Stimulated activated CD4-positive, alpha-beta T cell treated with anti-CD3 and anti-CD28 coated beads, TNF-alpha, amount 100 ng/mL, for 4 hours (primary cell): Measurements from ENCODE around the gene TBC1D22A.
"Not testable (repeated sequence)": the region's sequence is repeated elsewhere in the genome, so short reads cannot be mapped to it uniquely, and the experiment has no call there.

Source experiments
- DNase-seq, 3 experiments: peaks; one replicate each; pipeline ENCODE4 v3.0.0-alpha.2; 2020; ENCODE audit warnings: low read depth in 3 of 3

Gene TBC1D22A

DNA sequence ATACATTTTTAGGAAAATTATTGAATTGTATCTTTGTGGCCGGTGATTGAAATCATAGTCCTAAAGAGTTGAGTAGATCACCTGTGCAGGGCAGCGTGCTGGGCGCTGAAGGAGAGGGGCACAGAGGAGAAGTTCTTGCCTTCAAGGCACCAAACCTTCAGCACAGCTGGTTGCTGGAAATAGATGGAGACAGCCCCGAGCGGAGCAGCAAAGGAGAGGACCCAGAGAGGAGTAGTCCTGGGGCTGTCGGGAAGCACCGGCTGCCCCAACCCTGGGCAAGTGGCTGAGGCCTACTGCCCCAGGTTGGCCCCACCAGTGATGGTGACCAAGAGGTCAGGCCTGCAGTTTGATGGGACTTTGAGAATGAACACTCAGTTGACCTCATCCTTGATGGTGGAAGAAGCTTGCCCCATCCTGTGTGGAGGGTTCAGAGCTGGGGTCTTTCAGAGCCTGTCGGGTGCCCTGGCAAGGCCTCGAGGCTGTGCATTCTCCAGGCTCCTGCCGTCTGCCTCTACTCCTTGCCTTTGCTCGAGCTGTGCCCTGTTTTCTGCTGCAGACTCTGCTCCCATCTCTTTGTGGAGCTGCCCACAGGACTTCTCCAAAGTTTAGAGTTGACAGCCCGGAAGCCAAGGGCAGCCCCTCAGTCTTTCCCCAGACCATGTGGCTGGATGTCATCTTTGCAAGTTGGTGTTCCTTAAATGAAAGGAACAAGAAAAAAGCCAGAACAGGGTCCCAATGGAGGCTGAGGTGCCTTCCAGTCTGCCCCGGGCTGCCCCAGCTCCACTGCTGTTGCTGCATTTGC is 285.1 kb downstream of the TBC1D22A start:
- no peak for DNase-seq

- DNase-seq = no peak
These were observed 285.9 kb downstream of the TBC1D22A start for GRCh38 chr22:47048123-47049077.

DNA sequence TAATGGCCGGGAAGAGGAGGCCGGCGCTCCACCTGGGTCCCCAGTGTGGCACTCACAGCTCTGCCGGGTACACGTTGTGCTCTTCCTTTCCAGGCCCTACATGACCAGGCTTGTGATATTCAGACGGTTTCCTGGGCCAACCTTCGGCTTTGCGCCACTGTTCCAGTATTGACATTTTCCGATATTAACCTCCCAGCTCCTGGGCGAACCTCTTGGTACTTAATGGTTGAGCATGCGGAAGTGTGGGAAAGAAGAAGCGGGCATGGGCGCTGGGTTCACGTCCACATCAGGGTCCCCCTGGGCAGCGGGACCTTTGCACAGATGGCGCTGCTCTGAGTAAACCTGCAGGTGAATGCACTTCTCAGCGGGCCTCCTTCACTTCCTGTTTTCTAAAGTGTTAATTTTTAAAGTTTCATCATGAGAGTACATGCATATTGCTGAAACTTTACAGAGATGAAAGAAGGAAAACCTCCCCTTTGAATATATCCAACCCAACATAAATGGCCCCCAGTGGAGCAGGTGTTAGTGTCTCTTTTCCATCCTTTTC is 286.7 kb downstream of the TBC1D22A start:
- no peak for DNase-seq

DNA sequence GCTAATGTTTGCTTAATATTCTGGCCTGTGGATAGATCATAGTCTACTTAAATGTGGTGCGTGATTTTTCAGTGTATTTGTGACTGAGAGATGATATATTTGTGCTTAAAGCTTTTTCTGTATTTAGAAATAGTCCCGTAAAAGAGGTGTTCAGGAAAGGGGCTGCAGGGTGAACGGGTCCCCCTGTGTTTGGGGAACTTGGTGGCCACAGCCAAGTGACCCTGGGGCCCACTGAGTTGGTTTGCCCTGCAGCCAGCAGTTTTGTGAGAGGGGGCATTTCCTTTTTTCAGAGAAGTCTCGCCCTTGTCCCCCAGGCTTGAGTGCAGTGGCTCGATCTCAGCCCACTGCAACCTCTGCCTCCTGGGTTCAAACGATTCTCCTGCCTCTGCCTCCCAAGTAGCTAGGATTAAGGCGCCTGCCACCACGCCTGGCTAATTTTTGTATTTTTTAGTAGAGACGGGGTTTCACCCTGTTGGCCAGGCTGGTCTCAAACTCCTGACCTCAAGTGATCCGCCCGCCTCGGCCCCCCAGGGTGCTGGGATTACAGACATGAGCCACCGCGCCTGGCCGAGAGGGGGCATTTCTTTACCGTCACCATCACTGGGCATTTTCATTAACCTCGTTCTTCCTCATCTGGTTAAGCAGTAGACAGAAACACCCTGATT is 287.4 kb downstream of the TBC1D22A start:
- not testable (repeated sequence) for DNase-seq

GRCh38 chr22:47050401-47051051 is 288.1 kb downstream of the TBC1D22A start:
- DNase-seq = no peak

- no peak for DNase-seq
These were observed 289.1 kb downstream of the TBC1D22A start for GRCh38 chr22:47051441-47052071.

GRCh38 chr22:47052236-47053012 is 290.0 kb downstream of the TBC1D22A start:
- no peak for DNase-seq

- no peak for DNase-seq
These were observed 290.7 kb downstream of the TBC1D22A start for GRCh38 chr22:47053013-47053725.

- DNase-seq = no peak
These were observed 291.3 kb downstream of the TBC1D22A start for GRCh38 chr22:47053726-47054141.

DNA sequence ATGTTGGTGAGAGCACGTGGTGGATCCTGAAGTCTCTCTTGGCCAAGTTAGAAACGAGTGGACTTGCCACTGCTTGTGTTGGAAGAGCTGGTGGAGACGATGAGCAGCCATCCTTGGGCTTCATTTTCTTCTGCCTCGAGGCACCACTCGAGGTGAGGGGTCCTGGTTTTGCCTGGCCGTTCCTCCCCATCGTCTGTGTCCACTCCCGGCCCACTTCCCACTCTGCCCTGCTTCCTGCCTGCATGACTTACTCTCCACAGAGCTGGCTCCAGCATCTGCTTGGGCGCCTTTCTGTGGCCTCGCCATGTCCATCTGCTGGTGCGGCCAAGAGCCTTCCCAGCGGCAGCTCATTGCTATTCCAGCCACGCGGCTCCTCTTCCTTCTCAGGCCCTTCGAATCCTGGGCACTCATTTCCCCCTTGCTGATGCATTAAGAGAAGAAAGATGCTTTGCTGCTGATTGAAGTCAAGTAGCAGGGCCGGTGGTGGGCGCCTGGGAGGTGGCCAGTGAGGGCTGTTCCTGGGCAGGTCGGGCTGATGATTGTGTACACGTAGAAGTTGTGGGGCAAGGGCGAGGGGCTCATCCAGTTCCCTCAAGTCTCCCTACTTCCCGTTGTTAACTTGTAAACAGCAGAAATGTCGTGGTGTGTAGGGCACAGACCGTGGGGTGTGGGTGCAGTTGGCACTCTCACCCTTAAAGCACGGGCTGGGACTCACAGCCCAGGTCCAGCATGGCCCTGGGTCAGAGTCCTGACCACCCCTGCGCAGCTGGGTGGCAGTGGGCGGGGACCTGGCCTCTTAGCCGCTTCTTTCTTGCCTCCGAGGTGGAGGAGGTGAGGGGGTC is 292.0 kb downstream of the TBC1D22A start:
- no peak for DNase-seq

DNA sequence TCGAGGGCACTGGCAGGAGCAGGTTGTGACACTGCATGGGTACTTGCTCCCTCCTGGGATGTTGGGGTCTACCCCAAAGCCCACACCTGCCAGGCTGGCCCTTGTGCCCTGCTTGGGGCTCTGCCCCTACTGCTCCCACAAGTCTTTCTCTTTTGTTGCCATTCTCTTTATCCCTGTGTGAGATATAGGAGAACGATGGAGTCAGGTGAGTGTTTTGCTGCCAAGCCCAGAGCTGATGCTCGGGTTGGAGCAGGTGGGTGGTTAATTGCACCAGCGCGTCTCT is 292.6 kb downstream of the TBC1D22A start:
- no peak for DNase-seq

GRCh38 chr22:47055461-47055860 is 293.0 kb downstream of the TBC1D22A start:
- DNase-seq = no peak

- no peak for DNase-seq
These were observed 293.5 kb downstream of the TBC1D22A start for GRCh38 chr22:47055921-47056320.

- no peak for DNase-seq
These were observed 293.9 kb downstream of the TBC1D22A start for GRCh38 chr22:47056361-47056760.

GRCh38 chr22:47056776-47057470 is 294.5 kb downstream of the TBC1D22A start:
- DNase-seq = no peak

GRCh38 chr22:47057916-47058585 is 295.6 kb downstream of the TBC1D22A start:
- no peak for DNase-seq

- no peak for DNase-seq
These were observed 296.6 kb downstream of the TBC1D22A start for GRCh38 chr22:47059076-47059475.
